Stimulated activated CD4-positive, alpha-beta T cell treated with anti-CD3 and anti-CD28 coated beads, Interleukin-12 subunit alpha, Interleukin-12 subunit beta, amount 100 ng/mL, for 48 hours (primary cell): ENCODE measurements around the gene TMCO4.
A peak's percentile ranks its signal among the peaks of the same experiment; 100 is the strongest.

Source experiments
- DNase-seq, 3 donors: peaks; one replicate each; pipeline ENCODE4 v3.0.0-alpha.2; 2020; ENCODE audit warnings: low read depth in 2 of 3, low spot score in 1 of 3

Gene TMCO4

GRCh38 chr1:19776933-19777332 is 22.8 kb downstream of the TMCO4 start:
- DNase-seq: no peak

GRCh38 chr1:19776287-19776686 is 23.4 kb downstream of the TMCO4 start:
- no peak for DNase-seq

- DNase-seq: no peak
Measured at GRCh38 chr1:19775831-19776230, 23.9 kb downstream of the TMCO4 start.

GRCh38 chr1:19775317-19775716 is 24.4 kb downstream of the TMCO4 start:
- no peak for DNase-seq

GRCh38 chr1:19774180-19774785 is 25.4 kb downstream of the TMCO4 start:
- DNase-seq: no peak

GRCh38 chr1:19773485-19773884 is 26.2 kb downstream of the TMCO4 start:
- DNase-seq: no peak

- DNase-seq: no peak
Measured at GRCh38 chr1:19772053-19772452, 27.7 kb downstream of the TMCO4 start.

GRCh38 chr1:19771350-19771749 is 28.4 kb downstream of the TMCO4 start:
- DNase-seq: no peak

- no peak for DNase-seq
Measured at GRCh38 chr1:19770436-19771190, 29.1 kb downstream of the TMCO4 start.

GRCh38 chr1:19769211-19769932 is 30.3 kb downstream of the TMCO4 start:
- no peak for DNase-seq

GRCh38 chr1:19768353-19769210 is 31.1 kb downstream of the TMCO4 start:
- no peak for DNase-seq

- DNase-seq: peak; percentile 41 to 50 (median 42)
Measured at GRCh38 chr1:19765623-19766022, 34.1 kb downstream of the TMCO4 start.

GRCh38 chr1:19764848-19765247 is 34.9 kb downstream of the TMCO4 start:
- DNase-seq: peak in 1 of 3 donors; percentile 13

GRCh38 chr1:19762175-19762779 is 37.4 kb downstream of the TMCO4 start:
- peak in 2 of 3 donors; percentile 22 to 32 for DNase-seq

- no peak for DNase-seq
Measured at GRCh38 chr1:19759740-19760089, 40.0 kb downstream of the TMCO4 start.

GRCh38 chr1:19758227-19758830 is 41.4 kb downstream of the TMCO4 start:
- no peak for DNase-seq

GRCh38 chr1:19757641-19758040 is 42.1 kb downstream of the TMCO4 start:
- no peak for DNase-seq

GRCh38 chr1:19756480-19756879 is 43.2 kb downstream of the TMCO4 start:
- no peak for DNase-seq

- no peak for DNase-seq
Measured at GRCh38 chr1:19754482-19754881, 45.2 kb downstream of the TMCO4 start.

- DNase-seq: no peak
Measured at GRCh38 chr1:19752083-19752696, 47.5 kb downstream of the TMCO4 start.
